Neuron (in vitro differentiated cells): ENCODE measurements around the gene MTHFD1L.
"Not testable (repeated sequence)": the region's sequence is repeated elsewhere in the genome, so short reads cannot be mapped to it uniquely, and the experiment has no call there.

Experiments
- H2AFZ ChIP-seq: one replicate; pipeline ENCODE4 v1.6.1; 2013; ENCODE audit warnings: low read depth, mild to moderate bottlenecking, inconsistent platforms, low read length, moderate library complexity
- H3K27me3 ChIP-seq: one replicate; pipeline ENCODE4 v1.6.1; 2013; ENCODE audit warnings: low read length; ENCODE audit not compliant: insufficient read depth
- H3K36me3 ChIP-seq: one replicate; pipeline ENCODE4 v1.6.1; 2013; ENCODE audit warnings: low read length; ENCODE audit not compliant: insufficient read depth
- H3K4me1 ChIP-seq: one replicate; pipeline ENCODE4 v1.6.1; 2013; ENCODE audit warnings: low read length; ENCODE audit not compliant: insufficient read depth
- H3K4me3 ChIP-seq: 2 replicates; pipeline ENCODE4 v1.5.1; 2013; ENCODE audit warnings: mild to moderate bottlenecking, low read length, moderate library complexity
- H3K9me3 ChIP-seq: one replicate; pipeline ENCODE4 v1.6.1; 2013; ENCODE audit warnings: low read length

MTHFD1L gene

GRCh38 chr6:150865406-150866146 lies at the start of gene MTHFD1L:
MTHFD1L (plus strand) TSS chr6:150865702; CDS start chr6:150865823, 121 bp downstream.
- Histone ChIP-seq H3K4me1 (peaks cover 9% of the 10 kb centered on the region), H2AFZ (peak within 1 kb of the TSS; percentile 99), H3K36me3 (no peaks in the 10 kb centered on the region), H3K4me3 (peak within 1 kb of the TSS; percentile 53), H3K9me3 (no peaks in the 10 kb centered on the region), H3K27me3 (no peaks in the 10 kb centered on the region)

- not testable (repeated sequence) for H3K27me3 ChIP-seq, H3K4me1 ChIP-seq, H2AFZ ChIP-seq, H3K9me3 ChIP-seq, H3K4me3 ChIP-seq
- H3K36me3 ChIP-seq, result peaks cover 64% of the 10 kb centered on the region
Measured at GRCh38 chr6:150816554-150816953, 48.9 kb upstream of the MTHFD1L start.

- H3K4me1 ChIP-seq, result no peaks in the 10 kb centered on the region
- H3K27me3 ChIP-seq, result no peaks in the 10 kb centered on the region
- peaks cover 70% of the 10 kb centered on the region for H3K36me3 ChIP-seq
- no peak overlapping the region for H2AFZ ChIP-seq
- no peaks in the 10 kb centered on the region for H3K9me3 ChIP-seq
- H3K4me3 ChIP-seq, result no peak overlapping the region
Measured at GRCh38 chr6:150822932-150823331, 42.6 kb upstream of the MTHFD1L start.

- no peaks in the 10 kb centered on the region for H3K27me3 ChIP-seq
- H2AFZ ChIP-seq, result no peak overlapping the region
- no peaks in the 10 kb centered on the region for H3K9me3 ChIP-seq
- no peaks in the 10 kb centered on the region for H3K4me1 ChIP-seq
- H3K4me3 ChIP-seq, result no peak overlapping the region
- peaks cover 64% of the 10 kb centered on the region for H3K36me3 ChIP-seq
Measured at GRCh38 chr6:150826788-150827187, 38.7 kb upstream of the MTHFD1L start.

- not testable (repeated sequence) for H2AFZ ChIP-seq, H3K4me3 ChIP-seq, H3K9me3 ChIP-seq, H3K27me3 ChIP-seq, H3K4me1 ChIP-seq
- H3K36me3 ChIP-seq, result peaks cover 66% of the 10 kb centered on the region
Measured at GRCh38 chr6:150828107-150828506, 37.4 kb upstream of the MTHFD1L start.

- H3K4me1 ChIP-seq, result no peaks in the 10 kb centered on the region
- no peaks in the 10 kb centered on the region for H3K9me3 ChIP-seq
- H3K4me3 ChIP-seq, result no peak overlapping the region
- H3K27me3 ChIP-seq, result no peaks in the 10 kb centered on the region
- peaks cover 71% of the 10 kb centered on the region for H3K36me3 ChIP-seq
- H2AFZ ChIP-seq, result no peak overlapping the region
Measured at GRCh38 chr6:150830439-150831165, 34.9 kb upstream of the MTHFD1L start.

GRCh38 chr6:150831577-150831976 lies 33.9 kb upstream of the MTHFD1L start:
- Histone ChIP-seq H2AFZ (no peak overlapping the region), H3K36me3 (peaks cover 79% of the 10 kb centered on the region), H3K9me3 (no peaks in the 10 kb centered on the region), H3K27me3 (no peaks in the 10 kb centered on the region), H3K4me1 (no peaks in the 10 kb centered on the region), H3K4me3 (no peak overlapping the region)

GRCh38 chr6:150835620-150836019 lies 29.9 kb upstream of the MTHFD1L start:
- no peak overlapping the region for H2AFZ ChIP-seq
- no peak overlapping the region for H3K4me3 ChIP-seq
- H3K27me3 ChIP-seq, result no peaks in the 10 kb centered on the region
- no peaks in the 10 kb centered on the region for H3K9me3 ChIP-seq
- H3K36me3 ChIP-seq, result peaks cover 89% of the 10 kb centered on the region
- H3K4me1 ChIP-seq, result no peaks in the 10 kb centered on the region

- Histone ChIP-seq H3K9me3 (no peaks in the 10 kb centered on the region), H3K4me1 (no peaks in the 10 kb centered on the region), H3K4me3 (no peak overlapping the region), H2AFZ (no peak overlapping the region), H3K36me3 (peaks cover 74% of the 10 kb centered on the region), H3K27me3 (no peaks in the 10 kb centered on the region)
Measured at GRCh38 chr6:150840185-150840584, 25.3 kb upstream of the MTHFD1L start.

GRCh38 chr6:150841189-150841588 lies 24.3 kb upstream of the MTHFD1L start:
- Histone ChIP-seq H3K27me3 (no peaks in the 10 kb centered on the region), H2AFZ (no peak overlapping the region), H3K36me3 (peaks cover 65% of the 10 kb centered on the region), H3K4me3 (no peak overlapping the region), H3K9me3 (no peaks in the 10 kb centered on the region), H3K4me1 (no peaks in the 10 kb centered on the region)

- peaks cover 60% of the 10 kb centered on the region for H3K36me3 ChIP-seq
- no peak overlapping the region for H2AFZ ChIP-seq
- H3K9me3 ChIP-seq, result no peaks in the 10 kb centered on the region
- H3K4me1 ChIP-seq, result no peaks in the 10 kb centered on the region
- H3K4me3 ChIP-seq, result no peak overlapping the region
- no peaks in the 10 kb centered on the region for H3K27me3 ChIP-seq
Measured at GRCh38 chr6:150841697-150842096, 23.8 kb upstream of the MTHFD1L start.

GRCh38 chr6:150844371-150844770 lies 21.1 kb upstream of the MTHFD1L start:
- Histone ChIP-seq H3K27me3 (no peaks in the 10 kb centered on the region), H3K36me3 (peaks cover 41% of the 10 kb centered on the region), H3K9me3 (no peaks in the 10 kb centered on the region), H2AFZ (no peak overlapping the region), H3K4me3 (no peak overlapping the region), H3K4me1 (no peaks in the 10 kb centered on the region)

GRCh38 chr6:150846641-150847040 lies 18.9 kb upstream of the MTHFD1L start:
- no peaks in the 10 kb centered on the region for H3K9me3 ChIP-seq
- H3K4me1 ChIP-seq, result no peaks in the 10 kb centered on the region
- H3K36me3 ChIP-seq, result peaks cover 23% of the 10 kb centered on the region
- no peak overlapping the region for H3K4me3 ChIP-seq
- no peak overlapping the region for H2AFZ ChIP-seq
- H3K27me3 ChIP-seq, result no peaks in the 10 kb centered on the region
